Colon (tissue), 2 donors: ENCODE measurements around the gene CFHR5.
"Not testable (repeated sequence)": the region's sequence is repeated elsewhere in the genome, so short reads cannot be mapped to it uniquely, and the experiment has no call there.

Source experiments
- FAIRE-seq: peaks from 2 replicates; lab custom pipeline; 2012; peaks lifted over from hg19 to GRCh38; lab: Jason Lieb, UNC
- donor health status: control.
- donor health status: control.

The CFHR5 gene

GRCh38 chr1:196977278-196977677, at the start of gene CFHR5:
Gene CFHR5, plus strand, starts transcription at chr1:196977556. Its CDS starts 109 bp downstream, at chr1:196977665.
- FAIRE-seq: no peak

GRCh38 chr1:196932853-196933252, 44.5 kb upstream of the CFHR5 start:
- not testable (repeated sequence) for FAIRE-seq

GRCh38 chr1:196933531-196934189, 43.7 kb upstream of the CFHR5 start:
- FAIRE-seq: no peak

GRCh38 chr1:196941474-196941873, 35.9 kb upstream of the CFHR5 start:
- FAIRE-seq: not testable (repeated sequence)

- peak; percentile 14 for FAIRE-seq
Observed at GRCh38 chr1:196943568-196943967, 33.8 kb upstream of the CFHR5 start, which contains the start of gene CFHR2. Gene CFHR2, plus strand, starts transcription at chr1:196943738. Its CDS starts 143 bp downstream, at chr1:196943881.

- no peak for FAIRE-seq
Observed at GRCh38 chr1:196951711-196952394, 25.5 kb upstream of the CFHR5 start.

GRCh38 chr1:196954778-196955177, 22.6 kb upstream of the CFHR5 start:
- FAIRE-seq: no peak

- FAIRE-seq: no peak
Observed at GRCh38 chr1:196955926-196956325, 21.4 kb upstream of the CFHR5 start.

GRCh38 chr1:196960854-196961253, 16.5 kb upstream of the CFHR5 start:
- no peak for FAIRE-seq

- no peak for FAIRE-seq
Observed at GRCh38 chr1:196970182-196970581, 7.2 kb upstream of the CFHR5 start.

GRCh38 chr1:196976278-196976677, 1.1 kb upstream of the CFHR5 start:
- FAIRE-seq: no peak

GRCh38 chr1:196980859-196981258, 3.5 kb downstream of the CFHR5 start:
- FAIRE-seq: no peak

GRCh38 chr1:196982247-196982646, 4.9 kb downstream of the CFHR5 start:
- not testable (repeated sequence) for FAIRE-seq

GRCh38 chr1:196991919-196992651, 14.7 kb downstream of the CFHR5 start:
- FAIRE-seq: not testable (repeated sequence)

- no peak for FAIRE-seq
Observed at GRCh38 chr1:196993916-196994315, 16.6 kb downstream of the CFHR5 start.

- no peak for FAIRE-seq
Observed at GRCh38 chr1:196997423-196997822, 20.1 kb downstream of the CFHR5 start.

- no peak for FAIRE-seq
Observed at GRCh38 chr1:197001828-197002227, 24.5 kb downstream of the CFHR5 start.

GRCh38 chr1:197003132-197003531, 25.8 kb downstream of the CFHR5 start:
- FAIRE-seq: no peak

GRCh38 chr1:197008861-197009260, 31.5 kb downstream of the CFHR5 start:
- no peak for FAIRE-seq

- no peak for FAIRE-seq
Observed at GRCh38 chr1:197011614-197012013, 34.3 kb downstream of the CFHR5 start.

- no peak for FAIRE-seq
Observed at GRCh38 chr1:197013234-197013633, 35.9 kb downstream of the CFHR5 start.

GRCh38 chr1:197016751-197017150, 39.4 kb downstream of the CFHR5 start:
- FAIRE-seq: no peak

- FAIRE-seq: no peak
Observed at GRCh38 chr1:197017558-197018146, 40.3 kb downstream of the CFHR5 start.
